ENCODE measurements around the gene MIEN1. TPM values are rescaled to one million over a fixed set of nuclear protein-coding genes. Genes with fewer than 3 reads are reported as not detected.

The MIEN1 gene
- total RNA-seq, 1 experiment from 2014 or later: 42.1 TPM

GRCh38 chr17:39740357-39741111 lies 10.2 kb upstream of the MIEN1 start:
- peaks cover 6% of the 10 kb centered on the region for H3K36me3 Mint-ChIP-seq (ENCODE audit: insufficient read depth, unreplicated experiment)
- ChIA-PET POLR2A (interaction anchor here (1.6 to 4.3 kb wide), 7 partner anchors 9 to 98 kb away, joined by 4 to 36 read pairs (median 11); partner anchors contain the start of genes ERBB2, MIEN1 and PGAP3), CTCF (no interaction called here)
- no peaks in the 10 kb centered on the region for H3K9me3 Mint-ChIP-seq (ENCODE audit: unreplicated experiment)
- peak overlapping the region; percentile 95 for H3K27ac Mint-ChIP-seq (ENCODE audit: low read depth, unreplicated experiment)
- H3K27me3 Mint-ChIP-seq (ENCODE audit: insufficient read depth, unreplicated experiment): peaks cover 11% of the 10 kb centered on the region
- peak overlapping the region; percentile 81 for H3K4me3 Mint-ChIP-seq (ENCODE audit: unreplicated experiment)
- H3K4me1 Mint-ChIP-seq (ENCODE audit: insufficient read depth, unreplicated experiment): peaks cover 45% of the 10 kb centered on the region
- intact Hi-C loops (cut with micrococcal nuclease): loop anchor here (5.0 kb wide), 1 partner anchor 53 kb away; the partner anchor contains the start of gene PGAP3
- peak; percentile 92 for DNase-seq (ENCODE audit: unreplicated experiment)
- no TSS peak for BruUV-seq (replicated peaks)
- TF ChIP-seq, protein P1, sequence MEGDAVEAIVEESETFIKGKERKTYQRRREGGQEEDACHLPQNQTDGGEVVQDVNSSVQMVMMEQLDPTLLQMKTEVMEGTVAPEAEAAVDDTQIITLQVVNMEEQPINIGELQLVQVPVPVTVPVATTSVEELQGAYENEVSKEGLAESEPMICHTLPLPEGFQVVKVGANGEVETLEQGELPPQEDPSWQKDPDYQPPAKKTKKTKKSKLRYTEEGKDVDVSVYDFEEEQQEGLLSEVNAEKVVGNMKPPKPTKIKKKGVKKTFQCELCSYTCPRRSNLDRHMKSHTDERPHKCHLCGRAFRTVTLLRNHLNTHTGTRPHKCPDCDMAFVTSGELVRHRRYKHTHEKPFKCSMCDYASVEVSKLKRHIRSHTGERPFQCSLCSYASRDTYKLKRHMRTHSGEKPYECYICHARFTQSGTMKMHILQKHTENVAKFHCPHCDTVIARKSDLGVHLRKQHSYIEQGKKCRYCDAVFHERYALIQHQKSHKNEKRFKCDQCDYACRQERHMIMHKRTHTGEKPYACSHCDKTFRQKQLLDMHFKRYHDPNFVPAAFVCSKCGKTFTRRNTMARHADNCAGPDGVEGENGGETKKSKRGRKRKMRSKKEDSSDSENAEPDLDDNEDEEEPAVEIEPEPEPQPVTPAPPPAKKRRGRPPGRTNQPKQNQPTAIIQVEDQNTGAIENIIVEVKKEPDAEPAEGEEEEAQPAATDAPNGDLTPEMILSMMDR (IDR thresholded peaks at IDR 0.05; ENCODE audit: unreplicated experiment): no peak

- intact Hi-C loops (cut with micrococcal nuclease): loop anchor here (5.0 kb wide), 2 partner anchors 53 to 118 kb away; partner anchors contain the start of gene PGAP3
- Mint-ChIP-seq H3K27ac (ENCODE audit: low read depth, unreplicated experiment) (peak overlapping the region; percentile 95), H3K36me3 (ENCODE audit: insufficient read depth, unreplicated experiment) (peaks cover 6% of the 10 kb centered on the region), H3K4me1 (ENCODE audit: insufficient read depth, unreplicated experiment) (peaks cover 45% of the 10 kb centered on the region), H3K9me3 (ENCODE audit: unreplicated experiment) (no peaks in the 10 kb centered on the region), H3K27me3 (ENCODE audit: insufficient read depth, unreplicated experiment) (peaks cover 11% of the 10 kb centered on the region), H3K4me3 (ENCODE audit: unreplicated experiment) (peak overlapping the region; percentile 81)
- DNase-seq (ENCODE audit: unreplicated experiment): peak; percentile 48
- ChIA-PET POLR2A (interaction anchor here (0.8 to 4.3 kb wide), 14 partner anchors 8 to 240 kb away, joined by 3 to 36 read pairs (median 6); partner anchors contain the start of genes ERBB2, MIEN1 and PGAP3), CTCF (interaction anchor here (1.0 to 1.5 kb wide), 3 partner anchors 10 to 14 kb away, joined by 3 to 8 read pairs (median 5); no protein-coding TSS in a partner anchor)
- TF ChIP-seq, protein P1 (IDR thresholded peaks at IDR 0.05; ENCODE audit: unreplicated experiment): no peak
- no TSS peak for BruUV-seq (replicated peaks)
These were observed 9.6 kb upstream of the MIEN1 start for GRCh38 chr17:39739885-39740356.

GRCh38 chr17:39738983-39739884 lies 8.9 kb upstream of the MIEN1 start:
- CTCF ChIA-PET: interaction anchor here (1.0 to 1.5 kb wide), 3 partner anchors 10 to 14 kb away, joined by 3 to 8 read pairs (median 5); no protein-coding TSS in a partner anchor
- H3K36me3 Mint-ChIP-seq (ENCODE audit: insufficient read depth, unreplicated experiment): peaks cover 3% of the 10 kb centered on the region
- peak; percentile 90 for DNase-seq (ENCODE audit: unreplicated experiment)
- peak overlapping the region; percentile 81 for H3K4me3 Mint-ChIP-seq (ENCODE audit: unreplicated experiment)
- TF ChIP-seq, protein P1 (IDR thresholded peaks at IDR 0.05; ENCODE audit: unreplicated experiment): no peak
- H3K27ac Mint-ChIP-seq (ENCODE audit: low read depth, unreplicated experiment): peak overlapping the region; percentile 95
- peaks cover 11% of the 10 kb centered on the region for H3K27me3 Mint-ChIP-seq (ENCODE audit: insufficient read depth, unreplicated experiment)
- POLR2A ChIA-PET: interaction anchor here (0.6 to 4.3 kb wide), 20 partner anchors 9 to 539 kb away, joined by 3 to 36 read pairs (median 4); partner anchors contain the start of genes CASC3, ERBB2, MIEN1 and PGAP3
- intact Hi-C loops (cut with micrococcal nuclease): loop anchor here (5.0 kb wide), 1 partner anchor 117 kb away; no protein-coding TSS in a partner anchor
- BruUV-seq (replicated peaks): TSS peak; percentile 29
- H3K4me1 Mint-ChIP-seq (ENCODE audit: insufficient read depth, unreplicated experiment): peaks cover 45% of the 10 kb centered on the region
- H3K9me3 Mint-ChIP-seq (ENCODE audit: unreplicated experiment): no peaks in the 10 kb centered on the region
